HCT116 (cell line): Measurements from ENCODE around the gene KRTAP10-10.

ENCODE experiments used
- CBX3 ChIP-seq: IDR thresholded peaks from 2 replicates; pipeline ENCODE4 v1.6.1; 2012; ENCODE audit warnings: low read depth
- CEBPB ChIP-seq: IDR thresholded peaks from 2 replicates; pipeline ENCODE4 v1.6.1; 2012; ENCODE audit warnings: low read depth
- CTCF ChIP-seq, 3 experiments: fragments of 200-600 bp in 1 of 3; sonication (generic) in 1 of 3; IDR thresholded peaks in 2 of 3; conservative IDR thresholded peaks in 1 of 3; 2 replicates each; pipeline ENCODE4 v1.5.1; 2012 to 2017; ENCODE audit warnings: low read depth in 2 of 3, low read length in 2 of 3, antibody characterized with exemption in 1 of 3, borderline replicate concordance in 1 of 3, control low read depth in 1 of 3, mild to moderate bottlenecking in 1 of 3, mixed read lengths in 1 of 3, mixed run types in 1 of 3, moderate library complexity in 1 of 3; ENCODE audit not compliant: insufficient read depth in 1 of 3
- EZH2 ChIP-seq: fragments of 200-600 bp; sonication (generic); IDR thresholded peaks from 2 replicates; pipeline ENCODE4 v1.6.1; 2017; ENCODE audit warnings: antibody characterized with exemption, mixed run types
- EZH2phosphoT487 ChIP-seq: fragments of 200-600 bp; IDR thresholded peaks from 2 replicates; pipeline ENCODE4 v1.6.1; 2018; ENCODE audit warnings: antibody characterized with exemption, borderline replicate concordance
- POLR2A ChIP-seq: IDR thresholded peaks from 2 replicates; pipeline ENCODE4 v1.7.0; 2011; ENCODE audit warnings: borderline replicate concordance; ENCODE audit not compliant: insufficient read depth, insufficient read length; ENCODE audit errors: extremely low read depth
- POLR2AphosphoS5 ChIP-seq: IDR thresholded peaks from 2 replicates; pipeline ENCODE4 v1.6.1; 2011; ENCODE audit warnings: mild to moderate bottlenecking, low read depth, low read length, moderate library complexity
- RAD21 ChIP-seq: IDR thresholded peaks from 2 replicates; pipeline ENCODE4 v1.6.1; 2012; ENCODE audit warnings: low read depth, mild to moderate bottlenecking
- REST ChIP-seq: IDR thresholded peaks from 2 replicates; pipeline ENCODE4 v1.6.1; 2012; ENCODE audit warnings: low read depth
- SP1 ChIP-seq: IDR thresholded peaks from 2 replicates; pipeline ENCODE4 v1.6.1; 2012; ENCODE audit warnings: low read depth
- SRF ChIP-seq: IDR thresholded peaks from 2 replicates; pipeline ENCODE4 v1.6.1; 2012; ENCODE audit warnings: low read depth
- YY1 ChIP-seq: IDR thresholded peaks from 2 replicates; pipeline ENCODE4 v1.6.1; 2011; ENCODE audit warnings: low read length, low read depth, moderate library complexity, mild to moderate bottlenecking; ENCODE audit not compliant: insufficient replicate concordance; ENCODE audit errors: extremely low read depth
- ZBTB33 ChIP-seq: IDR thresholded peaks from 2 replicates; pipeline ENCODE4 v1.6.1; 2011; ENCODE audit warnings: mild to moderate bottlenecking, low read length, moderate library complexity; ENCODE audit not compliant: insufficient replicate concordance; ENCODE audit errors: extremely low read depth

- TF ChIP-seq YY1 (no peak), RAD21 (no peak), CTCF (IDR thresholded peaks at IDR 0.05 in 2 of 3, conservative IDR thresholded peaks at IDR 0.05 in 1 of 3; ENCODE audit: borderline replicate concordance in 1 of 3, insufficient read depth in 1 of 3, low read depth in 2 of 3, low read length in 2 of 3) (no peak), POLR2A (no peak), SRF (no peak), EZH2 (no peak), POLR2AphosphoS5 (no peak), REST (no peak), CEBPB (no peak), CBX3 (no peak), SP1 (no peak), EZH2phosphoT487 (no peak), ZBTB33 (no peak)
These were observed 22.2 kb upstream of the KRTAP10-10 start for GRCh38 chr21:44614961-44615391.
